RKO (cell line): ENCODE measurements around the gene GABRR3.

Source experiments
- DNase-seq: peaks from one replicate; pipeline ENCODE4 v3.0.0-alpha.2; 2016; ENCODE audit warnings: low spot score

Gene GABRR3

DNA sequence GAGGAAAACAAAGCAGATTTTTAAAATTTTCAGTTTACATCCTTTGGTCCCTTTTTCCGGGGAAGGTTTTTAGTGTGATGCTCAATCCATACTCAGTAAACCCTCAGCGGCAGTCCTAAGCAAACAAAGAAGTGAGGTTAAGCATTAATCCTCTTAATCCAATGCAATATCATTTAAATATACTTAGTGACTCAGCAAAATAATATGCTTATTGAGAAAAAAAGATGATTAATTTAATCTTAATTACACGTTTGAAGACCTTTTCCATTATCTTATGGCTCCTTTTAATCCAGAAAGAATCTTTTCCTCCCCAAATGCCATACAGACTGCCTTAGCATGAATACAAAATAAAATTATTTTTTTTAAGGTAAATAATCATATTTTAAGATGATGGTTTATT lies at the start of gene GABRR3:
GABRR3 (minus strand) TSS at position 108 of the 400 bp plus-strand sequence. CDS start 328 bp downstream, outside the sequence.
- no peak for DNase-seq

DNA sequence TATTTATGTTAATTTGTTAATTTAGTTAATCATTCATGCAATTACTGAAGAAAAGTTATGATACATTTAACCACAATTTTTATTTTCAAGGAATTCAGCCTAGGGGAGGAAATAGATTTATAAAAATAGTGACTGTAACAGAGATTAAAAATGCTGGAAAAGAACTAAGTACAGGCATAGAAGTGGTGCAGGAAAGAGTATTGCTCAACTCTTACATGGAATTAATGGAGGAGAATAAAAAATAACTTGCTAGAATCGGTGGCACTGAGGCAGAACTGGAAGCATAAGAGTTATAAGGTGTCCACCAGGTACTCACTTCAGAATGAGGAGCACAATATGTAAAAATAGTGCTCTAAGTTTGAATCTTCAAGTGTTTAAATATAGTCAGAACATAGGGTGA lies 38.4 kb upstream of the GABRR3 start:
- no peak for DNase-seq

DNA sequence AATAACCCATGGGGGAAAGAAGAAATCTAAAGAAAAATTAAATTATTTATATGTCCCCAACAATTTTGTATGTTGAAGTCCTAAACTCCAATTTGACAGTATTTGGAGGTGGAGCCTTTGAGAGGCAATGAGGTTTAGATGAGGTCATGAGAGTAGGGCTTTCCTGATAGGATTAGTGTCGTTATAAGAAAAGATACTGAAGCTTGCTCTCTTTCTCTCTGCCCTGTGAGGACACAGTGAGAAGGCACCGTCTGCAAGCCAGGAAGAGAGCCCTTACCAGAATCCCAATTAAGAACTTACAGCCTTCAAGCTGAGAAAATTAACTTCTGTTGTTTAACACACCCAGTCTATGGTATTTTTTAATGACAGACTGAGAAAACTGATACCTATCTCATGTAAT lies 35.7 kb upstream of the GABRR3 start:
- no peak for DNase-seq

DNA sequence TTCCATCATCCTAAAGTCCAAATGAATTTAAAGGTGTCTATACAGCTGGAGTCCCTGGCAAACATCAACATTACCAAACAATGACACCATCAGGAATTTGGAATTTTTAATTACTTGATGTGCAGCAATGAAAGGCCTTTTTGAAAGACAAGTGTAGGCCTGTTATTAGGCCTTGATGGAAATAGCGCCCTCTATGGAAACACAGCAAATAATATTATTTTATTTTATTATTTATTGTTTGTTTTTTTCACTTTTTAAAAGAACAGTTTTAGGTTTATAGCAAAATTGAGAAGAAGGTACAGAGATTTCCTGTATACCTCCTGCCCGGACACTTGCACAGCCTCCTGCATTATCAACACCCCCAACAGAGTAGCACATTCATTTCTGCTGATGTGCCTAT lies 33.7 kb upstream of the GABRR3 start:
- DNase-seq: no peak

DNA sequence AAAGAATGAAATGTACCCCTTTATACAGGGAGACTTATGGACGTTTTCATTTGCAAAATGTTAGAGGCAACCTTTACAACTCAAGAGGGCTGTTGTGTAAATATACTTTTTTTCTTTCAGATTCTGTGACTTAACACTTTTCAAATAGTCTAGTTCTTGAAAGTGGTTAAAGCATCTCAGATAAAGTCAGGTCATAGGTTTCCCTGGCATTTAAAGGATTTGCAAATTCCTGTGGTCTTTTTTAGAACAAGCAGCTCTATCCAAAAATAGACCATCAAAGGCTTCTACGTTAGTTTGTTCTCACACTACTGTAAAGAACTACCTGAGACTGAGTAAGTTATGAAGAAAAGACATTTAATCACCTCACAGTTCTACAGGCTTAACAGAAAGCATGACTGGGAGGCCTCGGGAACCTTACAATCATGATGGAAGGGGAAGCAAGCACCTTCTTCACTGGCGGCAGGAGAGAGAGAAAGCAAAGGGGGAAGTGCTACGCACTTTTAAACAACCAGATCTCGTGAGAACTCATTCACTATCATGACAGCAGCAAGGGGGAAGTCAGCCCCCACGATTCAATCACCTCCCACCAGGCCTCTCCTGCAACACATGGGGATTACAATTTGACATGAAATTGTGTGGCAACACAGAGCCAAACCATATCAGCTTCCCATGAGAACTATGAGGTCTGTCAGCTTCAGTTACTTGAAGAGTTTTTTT lies 23.3 kb upstream of the GABRR3 start:
- DNase-seq: no peak

DNA sequence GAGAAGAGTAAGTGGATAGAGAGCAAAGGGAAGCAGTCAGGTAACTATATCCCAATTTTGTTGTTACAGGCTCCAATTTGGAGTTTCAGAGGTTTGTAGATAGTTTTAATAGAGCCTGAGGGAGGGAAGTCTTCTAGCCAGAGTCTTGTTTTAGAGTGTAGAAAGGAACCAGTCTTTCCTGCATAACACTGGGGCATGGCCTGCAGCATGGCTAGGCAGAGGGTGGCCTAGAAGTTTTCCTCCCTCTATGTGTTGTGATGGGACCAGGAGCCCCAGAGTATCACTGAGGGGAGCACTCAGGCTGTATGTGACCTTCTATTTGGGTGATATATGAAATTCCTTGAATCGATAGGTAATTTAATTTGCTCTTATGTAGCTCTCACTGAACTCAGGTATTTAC lies 22.5 kb upstream of the GABRR3 start:
- no peak for DNase-seq

DNA sequence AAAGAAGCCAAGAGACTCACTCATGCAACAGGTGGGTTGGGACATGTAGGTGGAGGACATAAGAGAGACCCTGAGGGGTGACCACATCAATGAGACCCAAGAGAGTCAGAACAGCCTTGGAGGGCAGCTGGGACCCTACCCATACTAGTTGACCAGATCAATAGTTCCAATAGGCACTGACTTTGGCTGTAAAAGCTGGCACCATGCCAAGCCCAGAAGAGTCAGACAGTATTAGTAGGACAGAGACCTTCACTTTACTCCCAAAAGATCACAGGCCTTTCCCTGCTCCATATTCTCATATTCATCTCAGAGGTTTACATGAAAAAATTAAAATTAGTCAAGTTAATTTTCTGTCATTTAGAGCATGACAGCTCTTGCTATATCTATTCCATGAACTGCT lies 20.9 kb upstream of the GABRR3 start:
- DNase-seq: no peak

DNA sequence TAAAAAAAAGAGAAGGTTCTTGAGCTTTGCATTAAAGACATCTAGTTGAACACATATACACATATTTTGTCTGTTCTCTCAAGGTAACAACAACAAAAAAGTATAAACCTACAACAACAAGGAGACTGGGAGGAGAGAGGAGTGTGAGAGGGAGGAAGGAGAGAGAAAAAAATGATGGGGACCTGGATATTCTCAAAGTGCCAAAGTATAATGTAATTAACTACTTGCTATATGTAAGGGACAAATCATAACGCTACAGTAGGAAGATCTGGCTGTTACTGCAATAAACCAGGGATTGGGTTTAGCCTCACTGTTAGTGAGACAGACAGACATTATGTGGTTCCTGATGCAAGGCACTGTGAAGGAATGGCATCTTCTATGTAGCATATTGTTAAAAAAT lies 14.2 kb upstream of the GABRR3 start:
- DNase-seq: no peak

DNA sequence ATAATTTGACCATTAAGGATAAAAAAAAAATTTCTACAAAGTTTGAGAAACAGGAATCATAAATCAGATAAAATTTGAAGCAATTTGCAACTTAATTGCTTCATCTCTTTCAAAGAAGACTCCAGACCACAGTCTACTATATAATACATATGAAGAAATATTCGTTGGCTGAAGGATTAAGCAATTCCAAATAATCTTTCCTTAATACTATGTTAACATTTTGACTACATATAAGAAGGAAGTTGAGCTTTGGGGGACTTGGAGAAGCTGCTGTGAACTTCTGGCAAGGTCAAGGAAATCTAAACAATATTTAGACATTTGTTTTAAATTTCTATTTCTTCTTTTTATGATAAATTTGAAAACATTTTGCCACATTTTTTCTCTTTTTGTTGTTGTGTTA lies 13.5 kb upstream of the GABRR3 start:
- DNase-seq: no peak

DNA sequence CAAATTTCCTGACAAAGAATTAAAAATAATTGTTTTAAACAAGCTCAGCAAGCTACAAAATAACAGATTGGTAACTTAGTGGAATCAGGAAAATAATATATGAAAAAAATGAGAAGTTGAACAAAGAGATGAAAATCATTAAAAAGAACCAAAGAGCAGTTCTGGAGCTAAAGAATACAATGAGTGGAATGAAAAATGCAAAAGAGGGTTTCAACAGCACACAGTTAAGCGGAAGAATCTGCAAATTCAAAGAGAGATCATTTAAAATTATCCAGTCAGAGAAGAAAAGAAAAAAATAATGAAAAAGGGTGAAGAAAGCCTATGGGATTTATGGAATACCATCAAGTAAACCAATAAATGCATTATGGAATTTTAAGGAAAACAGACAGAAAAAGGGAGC lies 6.2 kb upstream of the GABRR3 start:
- no peak for DNase-seq

DNA sequence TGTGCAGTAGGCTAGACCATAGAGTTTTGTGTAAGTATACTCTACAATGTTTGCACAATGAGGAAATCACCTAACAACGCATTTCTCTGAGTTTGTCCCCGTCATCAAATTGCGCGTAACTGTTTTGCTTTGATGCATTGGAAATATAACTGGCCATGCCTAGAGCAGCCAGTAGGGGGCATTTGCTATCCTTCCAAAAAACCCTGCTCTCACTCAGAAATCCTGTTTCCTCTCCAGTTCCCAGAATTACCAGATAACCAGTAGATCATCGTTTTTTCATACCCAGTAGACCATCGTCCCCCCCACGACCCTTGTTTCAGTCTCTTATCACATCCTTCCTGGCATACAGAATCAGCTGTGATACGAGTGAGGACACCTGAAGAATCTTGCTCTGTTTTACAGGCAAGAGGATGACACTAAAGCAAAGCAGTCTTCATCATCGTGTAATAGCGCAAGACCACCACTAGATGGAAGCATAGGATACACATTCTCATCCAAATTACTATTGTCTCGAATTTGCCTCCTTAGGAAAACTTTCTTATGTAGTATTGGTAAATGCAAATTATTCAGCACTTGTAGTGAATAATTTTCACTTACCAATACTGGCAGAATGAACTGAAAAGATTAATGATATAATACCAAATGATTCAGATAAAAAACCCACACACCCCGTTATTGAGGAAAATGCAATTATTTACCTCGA lies 4.4 kb upstream of the GABRR3 start:
- peak; percentile 88 for DNase-seq

DNA sequence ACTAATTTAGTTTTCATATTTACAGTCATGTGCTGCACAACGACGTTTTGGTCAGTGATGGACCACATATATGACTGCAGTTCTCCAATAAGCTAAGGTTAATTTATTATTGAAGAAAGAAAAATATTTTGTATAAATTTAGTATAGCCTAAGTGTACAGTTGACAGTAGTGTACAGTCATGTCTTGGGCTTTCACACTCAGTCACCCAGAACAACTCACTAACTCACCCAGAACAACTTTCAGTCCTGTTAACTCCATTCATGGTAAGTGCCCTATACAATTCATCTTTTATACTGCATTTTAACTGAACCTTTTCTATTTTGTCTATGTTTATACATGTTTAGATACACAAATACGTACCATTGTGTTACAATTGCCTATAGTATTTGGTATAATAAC lies 3.8 kb upstream of the GABRR3 start:
- no peak for DNase-seq

DNA sequence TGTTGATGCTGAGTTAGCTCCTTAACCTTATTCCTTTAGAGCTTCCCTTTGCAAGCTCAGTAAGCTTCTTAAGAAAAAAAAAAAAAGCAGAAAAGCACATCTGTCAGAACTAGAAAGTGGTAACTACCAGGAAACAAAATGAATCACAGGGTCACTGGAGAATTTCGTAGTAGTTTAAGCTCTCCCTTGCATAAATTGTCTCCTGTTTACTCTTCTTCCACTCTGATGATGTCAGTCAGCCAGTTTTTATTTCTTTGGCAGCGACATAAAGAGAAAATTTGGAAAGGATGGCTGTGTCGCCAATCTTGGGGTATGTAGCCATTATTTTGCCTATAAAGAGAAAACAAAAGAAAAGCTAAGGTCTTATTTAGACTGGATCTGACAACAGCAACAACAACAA lies 3.2 kb upstream of the GABRR3 start:
- no peak for DNase-seq

DNA sequence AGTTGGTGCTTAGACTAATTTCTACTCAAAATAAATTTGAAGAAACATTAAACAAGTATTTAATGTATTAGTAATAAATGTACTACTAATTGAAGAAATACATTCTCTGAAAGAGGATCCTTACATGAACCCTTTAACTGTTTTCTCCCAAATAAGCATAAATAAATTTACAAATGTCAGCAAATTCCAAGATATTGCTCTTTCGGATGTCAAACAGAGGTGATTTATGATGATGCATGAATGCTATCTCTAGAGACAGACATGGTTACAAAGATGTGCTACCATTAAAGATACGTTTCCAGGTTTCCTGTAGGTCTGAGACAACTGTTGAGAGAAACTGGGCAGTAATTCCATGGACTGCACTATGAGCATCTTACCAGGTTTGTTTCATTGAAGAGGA lies 629 bp downstream of the GABRR3 start:
- no peak for DNase-seq

DNA sequence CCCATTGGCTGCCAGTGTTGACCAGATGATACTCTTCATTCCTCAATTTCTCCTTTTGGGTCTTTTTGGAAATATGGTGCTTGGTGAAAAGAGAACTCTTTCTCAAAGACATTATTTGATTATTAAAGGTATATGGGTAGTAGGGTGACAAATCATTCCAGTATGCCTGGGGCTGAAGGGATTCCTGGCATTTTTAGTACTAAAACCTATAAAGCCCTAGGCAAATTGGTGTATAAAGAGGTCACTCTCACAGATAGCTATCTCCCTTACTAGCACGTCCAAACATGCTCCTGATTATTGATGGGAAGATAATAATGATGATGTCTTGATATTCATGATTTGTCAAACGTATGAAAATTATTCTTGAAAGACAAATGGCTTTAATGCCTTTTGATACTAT lies 1.1 kb downstream of the GABRR3 start:
- DNase-seq: no peak

DNA sequence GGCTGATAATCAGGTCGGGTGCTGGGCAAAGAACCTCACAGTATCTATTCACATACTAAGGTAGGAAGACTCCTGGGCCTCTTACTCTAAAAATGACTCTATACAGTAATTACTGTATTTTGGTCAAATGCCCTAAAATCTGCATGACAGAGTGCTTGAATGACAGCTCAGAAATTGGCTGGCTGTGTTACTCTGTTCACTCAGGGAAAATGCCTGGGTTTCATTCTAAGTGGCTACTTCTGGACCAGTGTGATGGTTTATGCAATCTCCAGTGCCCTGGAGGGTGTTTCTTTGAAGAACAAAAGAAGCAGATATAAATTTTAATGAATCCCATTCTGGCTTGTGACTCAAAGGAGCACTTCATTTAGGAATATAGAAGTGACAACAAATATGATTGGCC lies 2.2 kb downstream of the GABRR3 start:
- no peak for DNase-seq

DNA sequence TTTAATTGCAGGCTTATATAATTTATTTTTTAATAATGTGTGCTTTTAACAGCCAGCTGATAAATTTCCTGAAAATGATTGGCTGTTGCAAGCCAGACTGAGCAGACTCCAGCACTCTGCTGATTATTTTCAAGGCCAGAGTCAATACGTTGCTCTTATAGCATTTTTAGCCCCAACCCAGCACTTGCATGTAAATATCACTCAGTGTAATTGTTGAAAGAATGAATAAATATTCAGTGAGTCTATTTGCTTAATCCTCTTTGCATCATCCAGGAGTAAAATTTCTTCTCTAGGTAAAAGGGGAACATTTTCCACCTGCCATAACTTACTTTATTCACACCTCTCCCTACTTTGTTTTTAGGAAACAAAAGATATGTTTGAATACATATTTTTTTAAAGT lies 2.9 kb downstream of the GABRR3 start:
- no peak for DNase-seq

DNA sequence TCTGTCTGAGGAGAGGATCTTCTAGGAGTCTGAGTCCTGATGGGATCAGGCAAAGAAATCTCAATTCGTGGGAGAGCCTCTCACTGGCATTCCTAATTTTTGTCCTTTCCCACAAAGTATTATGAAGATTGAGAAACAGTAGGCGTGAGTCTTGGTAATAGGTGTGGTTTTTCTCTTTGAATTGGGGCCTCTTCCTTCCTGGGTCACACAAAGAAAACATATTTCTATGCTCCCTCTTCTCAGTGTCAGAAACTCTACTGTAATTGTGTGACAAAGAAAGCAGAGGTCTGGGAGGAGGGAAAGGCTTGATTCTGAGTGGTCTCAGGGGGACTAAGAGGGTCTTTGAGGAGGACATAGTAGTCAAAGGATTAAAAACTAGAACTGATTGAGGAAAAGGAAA lies 6.0 kb downstream of the GABRR3 start:
- DNase-seq: no peak

DNA sequence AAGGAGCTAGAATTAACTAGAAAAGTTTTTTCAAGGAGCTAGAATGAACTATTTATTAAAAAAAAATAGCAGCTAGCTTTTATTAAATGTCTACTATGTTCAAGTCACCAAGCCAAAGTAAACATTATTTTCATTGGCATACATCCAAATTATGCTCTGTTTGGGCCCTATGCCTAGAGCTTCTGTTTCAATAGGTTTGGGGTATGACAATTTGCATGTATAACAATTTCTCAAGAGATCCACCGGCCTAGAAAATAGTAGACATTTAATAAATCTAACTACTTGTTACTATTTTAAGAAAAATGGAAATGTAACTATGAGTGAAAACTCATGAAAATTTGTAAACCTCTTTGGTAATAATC lies 8.0 kb downstream of the GABRR3 start:
- no peak for DNase-seq

DNA sequence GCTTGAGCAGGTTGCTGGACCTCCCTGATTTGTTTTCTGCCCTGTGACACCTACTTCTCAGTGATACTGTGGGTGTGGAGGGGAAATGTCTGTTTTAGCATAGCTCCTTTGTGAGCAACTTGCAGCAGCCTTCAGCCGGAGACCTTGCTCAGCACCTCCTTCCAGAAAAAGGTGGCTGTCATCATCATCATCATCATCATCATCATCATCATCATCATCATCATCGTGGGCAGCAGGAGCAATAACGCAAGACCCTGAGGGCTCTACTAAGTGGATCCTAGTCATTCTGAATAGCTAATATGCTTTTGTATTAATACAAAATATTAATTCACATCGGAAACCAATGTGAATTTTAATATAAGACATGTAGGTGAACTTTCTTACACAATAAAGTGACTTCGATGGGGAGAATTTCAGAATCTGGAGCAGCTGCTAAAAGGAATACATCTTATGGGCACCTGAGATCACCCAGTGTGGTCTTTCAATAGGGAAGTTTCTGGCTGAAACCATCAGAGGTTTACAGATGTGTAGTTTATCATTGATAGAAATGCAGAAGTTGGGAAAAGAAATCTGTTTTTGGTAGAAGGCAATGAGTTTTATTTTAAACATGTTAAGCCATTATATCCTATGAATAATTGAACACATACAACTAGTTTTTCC lies 8.6 kb downstream of the GABRR3 start:
- no peak for DNase-seq

DNA sequence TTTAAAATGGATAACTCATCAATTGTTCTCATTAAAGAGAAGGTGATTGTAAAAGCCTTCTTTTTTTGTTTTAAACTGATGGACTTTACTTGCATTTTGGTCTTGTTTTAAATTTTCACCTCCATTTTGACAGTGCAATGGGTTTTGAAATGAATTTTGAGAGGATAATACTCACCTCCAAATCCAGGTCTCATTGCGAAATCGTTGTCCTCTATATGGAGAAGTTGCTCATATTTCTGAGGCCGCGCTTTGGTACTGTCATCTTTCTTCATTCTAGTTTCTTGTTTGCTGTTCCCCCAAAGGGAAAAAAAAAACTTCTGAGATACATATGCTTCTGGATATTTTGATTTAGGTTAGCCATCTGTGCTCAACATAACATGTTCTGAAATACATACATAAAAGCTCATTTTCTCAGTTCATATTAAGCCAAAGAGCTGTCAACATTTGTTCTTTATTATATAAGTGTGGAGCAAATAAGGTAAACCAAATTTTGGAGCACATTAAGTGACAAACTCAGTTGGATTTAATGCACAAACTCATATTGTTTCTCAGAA lies 9.6 kb downstream of the GABRR3 start:
- no peak for DNase-seq

DNA sequence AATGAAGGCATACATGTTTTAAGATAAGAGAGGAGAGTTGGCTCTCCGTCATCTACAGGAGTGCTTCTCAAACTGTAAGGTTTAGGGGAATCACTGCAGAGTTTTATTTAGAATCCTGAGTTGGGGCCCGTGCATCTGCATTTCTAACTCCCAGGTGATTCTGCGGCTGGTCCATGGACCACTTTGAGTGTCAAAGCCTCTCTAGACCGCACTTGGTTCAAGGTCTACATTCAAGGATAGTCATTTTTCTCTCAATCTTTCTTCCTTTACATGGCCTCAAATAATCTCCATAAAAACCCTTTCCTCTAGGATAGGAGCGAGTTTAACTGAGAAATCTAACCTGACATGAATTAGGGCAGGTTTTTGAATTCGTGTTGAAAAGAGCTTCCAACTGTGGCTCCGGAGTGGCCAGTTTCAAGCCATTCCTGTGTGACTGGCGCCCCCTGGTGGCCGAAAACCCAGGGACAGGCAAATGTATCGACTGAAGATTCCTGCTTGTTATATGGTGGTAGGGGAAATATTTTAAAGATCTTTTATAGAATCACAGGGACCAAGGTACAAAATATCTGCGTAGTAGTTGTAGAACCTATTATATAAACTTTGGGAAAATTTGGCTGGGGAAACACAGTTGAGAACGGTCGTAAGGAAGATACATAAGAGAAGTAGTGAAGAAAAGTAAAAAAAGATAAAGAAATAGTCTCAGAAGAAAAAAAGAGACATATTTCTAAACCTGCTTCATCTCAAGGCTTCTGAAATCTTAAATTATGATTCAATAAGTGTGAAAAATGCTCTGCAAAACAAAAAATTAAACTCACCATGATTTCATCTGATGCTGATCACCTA lies 11.9 kb downstream of the GABRR3 start:
- DNase-seq: peak; percentile 68
